ENCODE measurements around the gene OR6B3. TPM values are rescaled to one million over a fixed set of nuclear protein-coding genes. Genes with fewer than 3 reads are reported as not detected.
"Not testable (repeated sequence)": the region's sequence is repeated elsewhere in the genome, so short reads cannot be mapped to it uniquely, and the experiment has no call there.

Gene OR6B3
- total RNA-seq, 1 experiment from 2014 or later, result not detected

DNA sequence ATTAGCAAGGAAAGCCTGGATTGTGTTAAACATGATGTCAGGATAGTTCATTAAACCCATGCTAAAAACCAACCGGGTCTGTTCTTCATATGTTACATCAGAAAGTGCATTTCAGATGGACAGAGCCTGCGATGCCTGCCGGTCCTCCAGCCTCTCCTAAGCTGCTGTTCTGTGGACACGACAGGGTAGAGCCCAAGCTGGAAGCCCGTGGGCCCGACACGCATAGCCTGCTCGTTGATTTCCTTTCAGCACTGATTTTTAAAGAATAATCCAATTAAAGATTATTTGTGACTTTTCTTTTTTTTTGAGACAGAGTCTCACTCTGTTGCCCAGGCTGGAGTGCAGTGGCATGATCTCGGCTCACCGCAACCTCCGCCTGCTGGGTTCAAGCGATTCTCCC lies 797 bp downstream of the OR6B3 start:
- no peaks in the 10 kb centered on the region for H3K36me3 ChIP-seq
- DNase-seq, result no peak
- H3K9me3 ChIP-seq, result no peaks in the 10 kb centered on the region
- peaks cover 79% of the 10 kb centered on the region for H3K27me3 ChIP-seq
- H3K4me3 ChIP-seq, result no peak overlapping the region

DNA sequence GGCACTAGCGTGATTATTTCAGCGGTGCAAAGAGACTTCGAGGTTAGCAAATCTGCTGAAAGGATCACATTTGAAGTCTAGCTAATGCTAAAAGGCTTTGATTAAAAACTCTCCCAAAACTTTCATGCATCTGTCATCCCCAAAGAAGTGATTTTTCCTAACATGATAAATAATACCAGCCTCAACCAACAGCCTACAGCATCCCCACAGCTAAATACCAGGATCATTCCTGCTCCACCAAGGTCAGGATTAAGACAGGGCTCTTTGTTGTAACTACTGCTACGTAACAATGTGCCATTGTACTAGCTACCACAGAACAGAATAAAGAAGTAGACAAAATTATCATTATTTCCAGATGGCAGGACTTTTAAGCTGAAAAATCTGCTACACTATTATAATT lies 1.6 kb downstream of the OR6B3 start:
- DNase-seq, result no peak
- H3K9me3 ChIP-seq, result no peaks in the 10 kb centered on the region
- H3K36me3 ChIP-seq, result no peaks in the 10 kb centered on the region
- H3K27me3 ChIP-seq, result peaks cover 84% of the 10 kb centered on the region
- no peak overlapping the region for H3K4me3 ChIP-seq

DNA sequence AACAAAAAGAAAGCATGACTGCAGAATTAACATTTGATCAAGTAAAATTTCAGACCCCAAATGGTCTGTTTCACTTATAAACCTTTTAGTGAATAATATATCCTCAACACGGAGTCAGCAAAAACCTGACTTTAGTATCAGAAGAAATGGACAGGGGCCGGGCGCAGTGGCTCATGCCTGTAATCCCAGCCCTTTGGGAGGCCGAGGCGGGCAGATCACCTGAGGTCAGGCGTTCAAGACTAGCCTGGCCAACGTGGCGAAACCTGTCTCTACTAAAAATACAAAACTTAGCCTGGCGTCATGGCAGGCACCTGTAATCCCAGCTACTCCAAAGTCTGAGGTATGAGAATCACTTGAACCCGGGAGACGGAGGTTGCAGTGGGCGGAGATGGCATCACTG lies 3.0 kb downstream of the OR6B3 start:
- peaks cover 73% of the 10 kb centered on the region for H3K27me3 ChIP-seq
- DNase-seq, result no peak
- no peaks in the 10 kb centered on the region for H3K36me3 ChIP-seq
- no peaks in the 10 kb centered on the region for H3K9me3 ChIP-seq
- no peak overlapping the region for H3K4me3 ChIP-seq

DNA sequence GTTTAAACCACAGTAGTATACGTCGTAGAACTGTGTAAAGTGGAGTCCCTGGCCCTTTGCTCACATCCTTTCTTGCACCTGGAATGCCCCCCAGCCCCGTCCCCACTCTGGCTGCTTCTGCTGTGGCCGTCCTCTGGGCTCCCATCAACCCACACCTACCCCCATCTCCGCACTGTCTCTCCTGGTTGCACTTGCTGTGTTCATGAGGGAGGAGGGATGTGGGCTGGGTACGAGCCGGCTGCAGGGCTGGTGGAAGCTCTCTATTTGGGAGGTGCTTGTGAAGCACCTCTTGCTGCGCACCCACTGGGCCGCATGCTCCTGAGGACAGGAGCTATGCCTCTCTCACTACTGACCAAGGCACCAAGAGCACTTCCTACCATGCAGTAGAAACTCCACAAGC lies 5.1 kb downstream of the OR6B3 start:
- H3K27me3 ChIP-seq, result peaks cover 61% of the 10 kb centered on the region
- no peak overlapping the region for H3K4me3 ChIP-seq
- H3K9me3 ChIP-seq, result no peaks in the 10 kb centered on the region
- H3K36me3 ChIP-seq, result no peaks in the 10 kb centered on the region
- no peak for DNase-seq

- Histone ChIP-seq H3K27me3 (peaks cover 45% of the 10 kb centered on the region), H3K4me3 (no peak overlapping the region), H3K9me3 (no peaks in the 10 kb centered on the region), H3K36me3 (no peaks in the 10 kb centered on the region)
- DNase-seq, result no peak
Observed at GRCh38 chr2:240045098-240045497, 8.2 kb downstream of the OR6B3 start.

DNA sequence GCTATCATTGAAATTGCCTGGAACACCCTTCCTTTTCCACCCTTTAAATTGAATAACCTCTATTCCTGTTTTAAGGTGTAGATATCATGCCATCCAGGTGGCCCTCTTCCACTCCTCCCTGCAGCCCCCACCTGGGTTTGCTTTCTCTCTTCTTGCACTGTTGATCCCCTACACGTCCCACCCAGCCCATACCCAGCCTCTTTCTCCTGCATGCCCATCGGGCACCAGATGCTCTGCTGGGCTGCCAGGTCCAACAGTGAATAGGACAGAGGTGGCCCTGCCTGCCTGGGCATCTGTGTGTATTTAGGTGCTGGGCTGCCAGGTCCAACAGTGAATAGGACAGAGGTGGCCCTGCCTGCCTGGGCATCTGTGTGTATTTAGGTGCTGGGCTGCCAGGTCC lies 9.2 kb downstream of the OR6B3 start:
- not testable (repeated sequence) for H3K9me3 ChIP-seq, DNase-seq, H3K4me3 ChIP-seq, H3K36me3 ChIP-seq
- H3K27me3 ChIP-seq, result peaks cover 43% of the 10 kb centered on the region

GRCh38 chr2:240043279-240043989 lies 9.9 kb downstream of the OR6B3 start:
- Histone ChIP-seq H3K4me3 (no peak overlapping the region), H3K36me3 (no peaks in the 10 kb centered on the region)

DNA sequence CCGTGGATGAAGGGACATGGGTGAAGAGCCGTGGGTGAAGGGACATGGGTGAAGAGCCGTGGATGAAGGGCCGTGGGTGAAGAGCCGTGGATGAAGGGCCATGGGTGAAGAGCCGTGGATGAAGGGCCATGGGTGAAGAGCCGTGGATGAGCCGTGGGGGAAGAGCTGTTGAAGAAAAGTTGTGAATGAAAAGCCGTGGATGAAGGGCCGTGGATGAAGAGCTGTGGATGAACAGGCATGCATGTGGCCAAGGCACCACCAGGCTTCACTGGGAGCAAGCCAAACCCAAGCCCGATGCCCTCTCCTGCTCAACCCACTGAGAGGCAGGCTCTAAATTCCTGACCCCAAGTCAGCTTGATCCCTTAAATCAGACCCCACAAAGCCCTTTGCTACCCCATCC lies 10.6 kb downstream of the OR6B3 start:
- H3K9me3 ChIP-seq, result no peaks in the 10 kb centered on the region
- H3K36me3 ChIP-seq, result no peaks in the 10 kb centered on the region
- peaks cover 44% of the 10 kb centered on the region for H3K27me3 ChIP-seq
- no peak for DNase-seq
- H3K4me3 ChIP-seq, result no peak overlapping the region

More at GRCh38 chr2:240043279-240043989, 9.9 kb downstream of the OR6B3 start:
- peaks cover 44% of the 10 kb centered on the region for H3K27me3 ChIP-seq
- no peak for DNase-seq
- no peaks in the 10 kb centered on the region for H3K9me3 ChIP-seq

GRCh38 chr2:240041363-240041762 lies 12.0 kb downstream of the OR6B3 start:
- no peaks in the 10 kb centered on the region for H3K36me3 ChIP-seq
- no peak overlapping the region for H3K4me3 ChIP-seq
- DNase-seq, result no peak
- peaks cover 45% of the 10 kb centered on the region for H3K27me3 ChIP-seq
- H3K9me3 ChIP-seq, result no peaks in the 10 kb centered on the region

- no peak overlapping the region for H3K4me3 ChIP-seq
- no peak for DNase-seq
- H3K9me3 ChIP-seq, result no peaks in the 10 kb centered on the region; the same call in 1 of the 2 replicates
- H3K27me3 ChIP-seq, result peaks cover 63% of the 10 kb centered on the region
- no peaks in the 10 kb centered on the region for H3K36me3 ChIP-seq
Observed at GRCh38 chr2:240037358-240037757, 16.0 kb downstream of the OR6B3 start.

DNA sequence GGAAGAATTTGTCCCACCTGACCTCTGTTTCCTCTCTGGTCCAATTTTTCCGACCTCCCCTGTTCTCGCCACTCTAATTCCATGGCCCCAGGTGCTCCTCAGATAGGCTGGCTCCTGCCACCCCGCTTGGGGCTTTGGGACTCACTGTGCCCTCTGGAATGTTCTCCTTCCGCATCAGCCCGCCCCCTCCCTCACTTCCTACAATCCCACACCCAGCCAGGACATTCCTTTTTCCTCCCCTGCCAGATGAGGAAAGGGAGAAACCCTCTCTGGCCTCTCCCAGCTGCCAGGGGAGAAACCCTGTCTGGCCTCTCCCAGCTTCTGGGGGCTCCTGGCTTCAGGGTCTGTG lies 20.0 kb downstream of the OR6B3 start:
- peaks cover 54% of the 10 kb centered on the region for H3K27me3 ChIP-seq
- no peak overlapping the region for H3K4me3 ChIP-seq

DNA sequence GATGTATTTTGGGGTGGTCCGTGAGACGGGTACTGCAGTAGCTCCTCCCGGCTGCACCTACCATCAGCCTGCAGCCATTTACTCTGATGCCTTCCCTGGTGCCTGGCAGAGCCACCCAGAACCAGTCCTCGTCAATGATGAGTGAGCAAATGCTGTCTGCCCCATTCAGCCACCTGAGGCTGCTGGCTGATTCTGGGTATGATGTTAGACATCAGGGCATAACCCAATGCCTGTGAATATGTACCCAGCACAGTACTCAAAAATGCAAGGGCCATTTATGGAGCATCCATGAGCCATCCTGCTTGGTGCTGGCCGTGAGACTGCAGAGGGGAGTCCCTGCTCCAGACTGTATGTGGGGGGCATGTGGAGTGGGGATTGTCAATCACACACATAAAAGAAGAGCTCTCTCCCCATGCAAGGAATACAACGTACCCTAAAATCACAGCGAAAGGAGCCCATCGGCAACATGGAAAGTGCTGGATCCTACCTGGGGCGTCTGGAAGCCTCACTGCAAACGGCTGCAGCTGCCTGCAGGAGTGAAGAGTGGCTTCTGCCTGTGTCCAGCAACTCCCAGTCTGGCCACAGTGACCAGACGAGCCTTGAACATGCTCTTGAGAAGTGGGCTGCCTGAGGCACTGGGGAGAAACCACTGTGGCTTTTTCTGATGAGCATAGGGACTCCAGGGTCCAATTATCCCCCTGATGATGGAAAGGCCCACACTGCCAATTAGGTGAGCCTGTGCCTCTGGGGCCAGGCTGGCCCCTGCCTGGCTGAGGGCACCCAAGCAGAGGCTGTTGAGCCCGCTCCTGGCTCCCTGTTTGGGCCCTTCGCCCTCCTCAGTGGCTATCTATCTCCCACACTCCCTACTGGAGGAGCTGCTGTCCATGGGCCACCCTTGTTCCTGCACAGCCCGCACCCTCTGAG lies 20.7 kb downstream of the OR6B3 start:
- Histone ChIP-seq H3K9me3 (no peaks in the 10 kb centered on the region; the same call in 1 of the 2 replicates), H3K36me3 (no peaks in the 10 kb centered on the region), H3K27me3 (peaks cover 50% of the 10 kb centered on the region), H3K4me3 (no peak overlapping the region)
- no peak for DNase-seq

More for the DNA sequence above, 20.0 kb downstream of the OR6B3 start:
- no peak for DNase-seq
- Histone ChIP-seq H3K9me3 (no peaks in the 10 kb centered on the region; the same call in 1 of the 2 replicates), H3K36me3 (no peaks in the 10 kb centered on the region)

DNA sequence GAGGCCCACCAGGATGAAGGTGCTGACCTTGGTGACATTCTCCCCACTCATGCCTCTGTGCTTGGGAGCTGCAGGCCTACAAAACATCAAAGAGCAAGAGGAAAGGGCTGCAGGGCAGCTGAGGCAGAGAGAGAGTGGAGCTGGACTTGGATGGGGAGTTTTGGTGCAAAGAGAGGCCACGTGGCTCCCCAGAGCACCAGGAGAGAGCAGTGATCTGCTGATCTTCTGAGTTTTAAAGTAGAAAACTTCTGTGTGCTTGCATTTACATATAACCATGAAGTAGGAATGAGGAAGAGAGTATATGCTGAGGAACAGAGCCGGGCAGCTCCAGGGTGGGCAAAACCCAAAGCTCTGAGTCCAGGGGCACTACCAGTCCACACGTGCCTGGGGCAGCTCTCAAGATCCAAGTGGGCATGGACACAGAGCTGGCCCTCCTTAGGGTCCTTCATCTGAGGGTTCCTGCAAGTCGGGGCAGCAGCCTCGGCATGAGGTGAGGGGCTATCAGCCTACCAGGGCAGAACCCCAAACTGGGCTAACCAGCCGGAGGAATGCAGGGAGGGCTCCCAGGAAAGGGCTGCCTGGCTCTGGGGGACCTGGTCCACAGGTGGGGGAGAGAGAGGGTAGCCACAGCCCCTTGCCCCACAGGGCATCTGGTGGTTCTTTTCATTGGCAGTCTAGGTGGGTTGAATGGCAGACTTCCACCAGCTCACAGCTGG lies 22.8 kb downstream of the OR6B3 start, which contains the start of gene OR6B2:
TSS of gene OR6B2 (minus strand) at position 51 of the 716 bp plus-strand sequence. CDS start at position 51, 0 bp downstream.
- Histone ChIP-seq H3K4me3 (no peak within 1 kb of the TSS), H3K36me3 (no peaks in the 10 kb centered on the region), H3K27me3 (peaks cover 40% of the 10 kb centered on the region), H3K9me3 (no peaks in the 10 kb centered on the region; the same call in 1 of the 2 replicates)
- DNase-seq, result no peak

DNA sequence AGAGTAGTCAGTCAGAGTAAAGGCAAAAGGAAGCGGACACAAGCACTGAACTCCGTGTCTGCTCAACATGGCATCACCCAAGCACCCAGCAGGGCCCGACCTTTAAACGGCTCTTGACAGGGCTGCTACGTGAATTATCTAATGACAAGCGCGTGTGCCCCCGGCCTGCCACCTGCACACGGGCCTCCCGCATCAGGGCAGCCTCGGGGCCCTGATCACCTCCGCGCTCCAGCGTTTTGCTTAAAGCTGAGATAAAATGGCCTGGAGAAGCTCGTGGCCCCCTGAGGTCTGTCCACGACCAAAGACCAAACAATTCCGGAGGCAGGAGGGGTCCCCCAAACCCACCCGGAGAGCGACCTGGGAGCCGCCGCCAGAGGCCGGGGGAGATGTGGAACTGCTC lies 28.6 kb downstream of the OR6B3 start:
- peaks cover 4% of the 10 kb centered on the region for H3K27me3 ChIP-seq
- H3K9me3 ChIP-seq, result no peaks in the 10 kb centered on the region; the same call in 1 of the 2 replicates
- peaks cover 18% of the 10 kb centered on the region for H3K36me3 ChIP-seq
- H3K4me3 ChIP-seq, result peak overlapping the region; percentile 96
- DNase-seq, result no peak

GRCh38 chr2:240023792-240024191 lies 29.5 kb downstream of the OR6B3 start:
- H3K27me3 ChIP-seq, result peaks cover 4% of the 10 kb centered on the region
- H3K9me3 ChIP-seq, result no peaks in the 10 kb centered on the region; the same call in 1 of the 2 replicates
- peaks cover 18% of the 10 kb centered on the region for H3K36me3 ChIP-seq
- H3K4me3 ChIP-seq, result peak overlapping the region; percentile 96
- no peak for DNase-seq

DNA sequence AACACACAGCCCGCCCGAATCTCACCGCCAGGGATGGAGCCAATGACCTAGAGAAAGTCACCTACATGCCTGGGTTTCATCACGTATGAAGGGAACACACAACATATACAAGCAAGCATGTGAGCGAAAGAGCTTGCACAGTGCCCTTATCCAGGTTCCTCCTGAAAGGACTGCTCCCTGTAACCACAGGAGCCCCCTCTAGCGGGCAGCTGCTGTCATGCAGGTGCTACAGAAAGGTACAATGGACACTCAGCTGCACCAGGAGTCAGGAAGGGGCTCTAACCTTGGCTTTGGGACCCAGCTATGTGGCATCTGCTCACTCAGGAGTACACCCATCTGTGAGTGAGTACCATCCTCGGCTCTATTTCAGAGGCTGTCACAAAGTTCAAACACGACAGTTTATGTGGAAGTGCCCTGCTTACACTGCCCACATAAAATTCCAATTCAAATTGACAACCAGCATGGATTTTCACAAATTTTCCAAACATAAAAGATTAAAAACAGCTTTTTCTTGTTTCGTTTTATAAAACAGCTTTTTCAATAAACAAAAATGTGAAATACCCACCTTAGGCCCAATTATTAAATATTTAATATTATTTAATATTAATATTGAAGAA lies 31.7 kb downstream of the OR6B3 start:
- H3K27me3 ChIP-seq, result no peaks in the 10 kb centered on the region
- H3K4me3 ChIP-seq, result no peak overlapping the region
- H3K9me3 ChIP-seq, result no peaks in the 10 kb centered on the region; the same call in 1 of the 2 replicates
- H3K36me3 ChIP-seq, result peaks cover 27% of the 10 kb centered on the region
- DNase-seq, result peak; percentile 57

All from MG63 (cell line).